ENCODE data around the gene IFI27L2. TPM values are rescaled to one million over a fixed set of nuclear protein-coding genes. Genes with fewer than 3 reads are reported as not detected.
A peak's percentile ranks its signal among the peaks of the same experiment; 100 is the strongest.

Gene IFI27L2
- total RNA-seq, 1 donor from 2014 or later = 32.2 TPM

DNA sequence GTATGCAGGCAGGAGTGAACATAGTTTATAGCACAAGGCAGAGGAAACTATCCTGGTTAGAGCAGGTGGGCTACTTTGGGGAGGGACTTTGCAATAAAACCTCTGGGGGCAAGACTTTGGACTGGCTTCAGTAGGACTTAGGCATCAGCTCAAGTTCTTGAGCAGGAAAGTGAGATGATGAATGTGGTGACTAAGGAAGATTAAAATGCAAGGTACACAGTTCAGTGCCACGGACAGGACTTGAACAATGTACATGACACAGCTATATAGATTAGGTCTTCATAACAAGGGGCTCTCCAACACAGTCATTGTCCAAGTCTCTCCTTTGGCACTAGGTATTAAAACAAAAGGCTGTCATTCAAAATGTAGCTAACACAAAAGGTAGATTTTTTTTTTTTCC, 23.3 kb upstream of the IFI27L2 start:
- Mint-ChIP-seq H3K36me3 (ENCODE audit: insufficient read depth) (peaks cover 2% of the 10 kb centered on the region), H3K9me3 (ENCODE audit: low read depth) (peaks cover 4% of the 10 kb centered on the region), H3K27me3 (peaks cover 12% of the 10 kb centered on the region), H3K27ac (no peak overlapping the region), H3K4me1 (ENCODE audit: low read depth) (peaks cover 4% of the 10 kb centered on the region), H3K4me3 (ENCODE audit: low read depth) (no peak overlapping the region)
- TF ChIP-seq, protein P1, sequence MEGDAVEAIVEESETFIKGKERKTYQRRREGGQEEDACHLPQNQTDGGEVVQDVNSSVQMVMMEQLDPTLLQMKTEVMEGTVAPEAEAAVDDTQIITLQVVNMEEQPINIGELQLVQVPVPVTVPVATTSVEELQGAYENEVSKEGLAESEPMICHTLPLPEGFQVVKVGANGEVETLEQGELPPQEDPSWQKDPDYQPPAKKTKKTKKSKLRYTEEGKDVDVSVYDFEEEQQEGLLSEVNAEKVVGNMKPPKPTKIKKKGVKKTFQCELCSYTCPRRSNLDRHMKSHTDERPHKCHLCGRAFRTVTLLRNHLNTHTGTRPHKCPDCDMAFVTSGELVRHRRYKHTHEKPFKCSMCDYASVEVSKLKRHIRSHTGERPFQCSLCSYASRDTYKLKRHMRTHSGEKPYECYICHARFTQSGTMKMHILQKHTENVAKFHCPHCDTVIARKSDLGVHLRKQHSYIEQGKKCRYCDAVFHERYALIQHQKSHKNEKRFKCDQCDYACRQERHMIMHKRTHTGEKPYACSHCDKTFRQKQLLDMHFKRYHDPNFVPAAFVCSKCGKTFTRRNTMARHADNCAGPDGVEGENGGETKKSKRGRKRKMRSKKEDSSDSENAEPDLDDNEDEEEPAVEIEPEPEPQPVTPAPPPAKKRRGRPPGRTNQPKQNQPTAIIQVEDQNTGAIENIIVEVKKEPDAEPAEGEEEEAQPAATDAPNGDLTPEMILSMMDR (IDR thresholded peaks at IDR 0.05; ENCODE audit: unreplicated experiment) = no peak
- DNase-seq (ENCODE audit: low spot score, unreplicated experiment) = no peak

DNA sequence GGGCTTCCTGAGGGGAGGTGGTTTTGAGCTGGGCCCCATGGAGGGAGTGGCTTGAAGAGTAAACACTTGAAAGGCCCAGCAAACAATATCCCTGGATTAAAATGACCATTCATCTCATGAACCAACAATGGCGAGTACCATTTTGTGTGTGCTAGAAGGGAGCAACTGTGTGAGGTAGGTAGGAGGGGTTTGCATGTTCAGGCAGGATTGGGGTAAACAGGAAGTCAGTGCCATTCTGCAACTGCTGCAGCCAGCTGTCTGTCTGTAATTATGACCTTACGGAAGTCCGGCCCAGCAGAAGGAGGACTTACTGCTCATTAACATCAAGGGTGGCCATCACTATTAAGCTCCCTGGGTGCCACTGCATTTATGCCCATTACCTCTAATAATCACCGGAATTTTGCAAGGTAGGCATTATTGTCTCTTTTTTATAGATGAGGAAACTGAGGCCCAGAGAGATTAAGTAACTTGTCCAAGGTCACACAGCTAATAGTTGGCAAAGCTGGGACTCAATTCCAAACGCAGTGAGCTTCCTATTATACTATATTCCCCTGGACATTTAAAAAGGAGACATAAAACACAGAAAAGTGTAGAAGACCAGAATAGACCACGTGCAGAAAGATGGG, 16.6 kb upstream of the IFI27L2 start:
- no peaks in the 10 kb centered on the region for H3K36me3 Mint-ChIP-seq (ENCODE audit: insufficient read depth)
- no peak overlapping the region for H3K27ac Mint-ChIP-seq

DNA sequence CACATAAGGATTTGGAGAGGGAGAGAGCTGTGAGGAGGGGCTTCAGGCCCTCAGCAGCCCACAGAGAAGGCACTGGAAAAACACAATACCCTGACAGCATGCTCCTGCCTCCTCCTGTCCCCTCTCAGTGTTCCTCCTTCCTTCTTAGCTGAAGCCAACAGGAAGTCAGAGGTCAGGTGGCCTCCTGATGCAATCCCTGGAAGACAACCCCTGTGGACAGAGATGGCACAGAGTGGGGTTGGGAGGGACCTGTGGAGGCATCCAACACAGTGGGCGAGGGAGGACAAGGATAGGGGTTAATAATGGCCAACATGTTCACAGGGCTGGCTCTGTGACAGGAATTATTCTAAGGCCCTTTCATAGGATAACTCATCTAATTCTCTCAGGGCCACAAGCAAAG, 15.4 kb upstream of the IFI27L2 start:
- H3K4me1 Mint-ChIP-seq (ENCODE audit: low read depth) = no peaks in the 10 kb centered on the region
- no peaks in the 10 kb centered on the region for H3K36me3 Mint-ChIP-seq (ENCODE audit: insufficient read depth)
- H3K27me3 Mint-ChIP-seq = peaks cover 1% of the 10 kb centered on the region
- H3K9me3 Mint-ChIP-seq (ENCODE audit: low read depth) = no peaks in the 10 kb centered on the region
- DNase-seq (ENCODE audit: low spot score, unreplicated experiment) = no peak
- H3K27ac Mint-ChIP-seq = no peak overlapping the region
- TF ChIP-seq, protein P1 (IDR thresholded peaks at IDR 0.05; ENCODE audit: unreplicated experiment) = no peak
- no peak overlapping the region for H3K4me3 Mint-ChIP-seq (ENCODE audit: low read depth)

More for the DNA sequence above, 16.6 kb upstream of the IFI27L2 start:
- TF ChIP-seq, protein P1 (IDR thresholded peaks at IDR 0.05; ENCODE audit: unreplicated experiment) = no peak
- no peaks in the 10 kb centered on the region for H3K9me3 Mint-ChIP-seq (ENCODE audit: low read depth)
- peaks cover 6% of the 10 kb centered on the region for H3K27me3 Mint-ChIP-seq
- no peaks in the 10 kb centered on the region for H3K4me1 Mint-ChIP-seq (ENCODE audit: low read depth)
- H3K4me3 Mint-ChIP-seq (ENCODE audit: low read depth) = no peak overlapping the region
- no peak for DNase-seq (ENCODE audit: low spot score, unreplicated experiment)

DNA sequence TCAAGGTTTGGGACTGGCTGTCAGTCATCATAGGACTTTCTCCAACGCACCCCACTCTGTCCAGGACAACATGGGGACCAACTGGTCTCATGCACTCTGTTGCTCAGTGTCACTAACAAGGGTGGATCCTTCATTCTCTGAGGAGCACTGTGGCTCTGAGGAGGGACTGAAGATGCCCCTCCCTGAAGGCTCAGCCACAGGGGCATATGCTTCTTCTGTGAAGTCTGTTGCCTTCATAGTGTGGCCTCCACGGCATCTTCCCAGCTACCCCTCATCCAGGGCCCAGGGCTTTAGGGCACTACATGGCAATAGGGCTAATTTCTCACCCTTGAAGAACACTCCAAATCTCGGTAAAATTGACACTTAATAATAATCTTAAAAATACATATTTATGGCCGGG, 14.3 kb upstream of the IFI27L2 start:
- Mint-ChIP-seq H3K9me3 (ENCODE audit: low read depth) (no peaks in the 10 kb centered on the region), H3K27ac (no peak overlapping the region), H3K4me1 (ENCODE audit: low read depth) (no peaks in the 10 kb centered on the region), H3K36me3 (ENCODE audit: insufficient read depth) (no peaks in the 10 kb centered on the region), H3K27me3 (peaks cover 4% of the 10 kb centered on the region), H3K4me3 (ENCODE audit: low read depth) (no peak overlapping the region)
- TF ChIP-seq, protein P1 (IDR thresholded peaks at IDR 0.05; ENCODE audit: unreplicated experiment) = no peak
- DNase-seq (ENCODE audit: low spot score, unreplicated experiment) = no peak

DNA sequence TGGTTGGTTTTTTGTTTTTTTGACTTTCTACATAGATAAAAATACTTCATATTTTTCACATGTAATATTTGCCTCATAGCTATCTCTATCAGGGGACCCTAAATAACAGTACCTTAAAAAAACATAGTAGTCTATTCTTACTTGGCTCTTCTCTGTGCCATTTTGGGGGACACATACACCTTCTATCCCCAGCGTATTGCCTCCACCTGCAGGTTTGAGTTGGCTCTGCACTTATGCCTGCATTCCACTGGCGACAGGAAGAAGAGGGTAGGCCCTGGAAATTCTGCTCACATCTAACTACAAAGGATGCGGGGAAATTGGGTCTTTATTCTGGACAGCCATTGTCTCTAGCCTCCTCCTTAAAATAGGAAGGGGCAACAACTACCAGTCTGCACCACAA, 13.8 kb upstream of the IFI27L2 start:
- TF ChIP-seq, protein P1 (IDR thresholded peaks at IDR 0.05; ENCODE audit: unreplicated experiment) = peak; percentile 53
- peaks cover 4% of the 10 kb centered on the region for H3K27me3 Mint-ChIP-seq
- H3K36me3 Mint-ChIP-seq (ENCODE audit: insufficient read depth) = no peaks in the 10 kb centered on the region
- H3K4me1 Mint-ChIP-seq (ENCODE audit: low read depth) = no peaks in the 10 kb centered on the region
- no peak for DNase-seq (ENCODE audit: low spot score, unreplicated experiment)
- H3K4me3 Mint-ChIP-seq (ENCODE audit: low read depth) = no peak overlapping the region
- no peak overlapping the region for H3K27ac Mint-ChIP-seq
- no peaks in the 10 kb centered on the region for H3K9me3 Mint-ChIP-seq (ENCODE audit: low read depth)
